Smooth muscle cell (in vitro differentiated cells): ENCODE data around the gene STK24. TPM values are rescaled to one million over a fixed set of nuclear protein-coding genes. Genes with fewer than 3 reads are reported as not detected.

ENCODE experiments used
- DNase-seq: peaks from one replicate; lab custom pipeline; 2025; ENCODE audit not compliant: unreplicated experiment; lab: John Stamatoyannopoulos, UW
- H2AFZ ChIP-seq: fragments of 200-600 bp; sonication (generic); 2 replicates; pipeline ENCODE4 v1.6.0; 2016; ENCODE audit warnings: antibody characterized with exemption, low read depth, mild to moderate bottlenecking
- H3F3A ChIP-seq: fragments of 200-600 bp; sonication (generic); 2 replicates; pipeline ENCODE4 v1.6.0; 2017; ENCODE audit warnings: antibody characterized with exemption, low read depth
- H3K27ac ChIP-seq: fragments of 200-600 bp; sonication (generic); 2 replicates; pipeline ENCODE4 v1.5.1; 2016; ENCODE audit warnings: low read depth, mild to moderate bottlenecking
- H3K27me3 ChIP-seq: fragments of 200-600 bp; sonication (generic); 2 replicates; pipeline ENCODE4 v1.6.1; 2016; ENCODE audit warnings: low read depth, mild to moderate bottlenecking
- H3K36me3 ChIP-seq: fragments of 200-600 bp; sonication (generic); 2 replicates; pipeline ENCODE4 v1.5.1; 2016; ENCODE audit warnings: low read depth
- H3K4me1 ChIP-seq: fragments of 200-600 bp; sonication (generic); 2 replicates; pipeline ENCODE4 v1.5.1; 2016; ENCODE audit warnings: low read depth
- H3K4me2 ChIP-seq: fragments of 200-600 bp; sonication (generic); 2 replicates; pipeline ENCODE4 v1.6.0; 2016; ENCODE audit warnings: mild to moderate bottlenecking
- H3K4me3 ChIP-seq: fragments of 200-600 bp; sonication (generic); 2 replicates; pipeline ENCODE4 v1.5.1; 2016; ENCODE audit warnings: mild to moderate bottlenecking
- H3K79me2 ChIP-seq: fragments of 200-600 bp; sonication (generic); 2 replicates; pipeline ENCODE4 v1.6.0; 2016; ENCODE audit warnings: low read depth, mild to moderate bottlenecking
- H3K9ac ChIP-seq: fragments of 200-600 bp; sonication (generic); 2 replicates; pipeline ENCODE4 v1.6.0; 2016; ENCODE audit warnings: low read depth
- H3K9me3 ChIP-seq: fragments of 200-600 bp; sonication (generic); replicated peaks from 2 replicates; pipeline ENCODE4 v1.5.1; 2016; ENCODE audit warnings: low read depth
- H4K20me1 ChIP-seq: fragments of 200-600 bp; sonication (generic); 2 replicates; pipeline ENCODE4 v1.6.0; 2016; ENCODE audit warnings: low read depth
- CTCF ChIP-seq: fragments of 200-600 bp; sonication (generic); IDR thresholded peaks from 2 replicates; pipeline ENCODE4 v1.5.1; 2017; ENCODE audit warnings: borderline replicate concordance, mild to moderate bottlenecking, antibody characterized with exemption; ENCODE audit not compliant: insufficient read depth, poor library complexity, severe bottlenecking
- WGBS: methylation state at CpG from one replicate; pipeline ENCODE4 v1.1.7; 2016; ENCODE audit warnings: low lambda C conversion rate; 5-methylcytosine and 5-hydroxymethylcytosine counted together
- polyA plus RNA-seq: library from polyadenylated mRNA; unstranded; fragments of >200 nt; fragmentation: Nextera tagmentation; extraction: Ambion mirVana; gene quantifications from 2 replicates; pipeline ENCODE4 v1.2.1, GENCODE V29; 2016
- total RNA-seq: library from RNA; depleted of rRNA; stranded (reverse); fragments of >200 nt; gene quantifications from 2 replicates; pipeline ENCODE4 v1.2.3, GENCODE V29; 2014

STK24 gene
- total and polyA plus RNA-seq, 2 experiments from 2014 or later: 80.2 to 89.1 TPM

- Histone ChIP-seq H3K9me3 (no peaks in the 10 kb centered on the region), H3K79me2 (no peaks in the 10 kb centered on the region), H3K9ac (no peak overlapping the region), H3K4me2 (no peak overlapping the region), H3K27me3 (no peaks in the 10 kb centered on the region), H3K27ac (peak overlapping the region; percentile 50), H3K4me3 (no peak overlapping the region), H3F3A (peaks cover 65% of the 10 kb centered on the region), H2AFZ (no peak overlapping the region), H3K36me3 (peaks cover 9% of the 10 kb centered on the region), H4K20me1 (peaks cover 41% of the 10 kb centered on the region), H3K4me1 (peaks cover 4% of the 10 kb centered on the region)
- DNase-seq: no peak
- WGBS: 60% methylated on average over 14 of the region's 14 CpGs
- no peak for TF ChIP-seq CTCF
These were observed 126.3 kb downstream of the STK24 start for GRCh38 chr13:98450539-98451111.

DNA sequence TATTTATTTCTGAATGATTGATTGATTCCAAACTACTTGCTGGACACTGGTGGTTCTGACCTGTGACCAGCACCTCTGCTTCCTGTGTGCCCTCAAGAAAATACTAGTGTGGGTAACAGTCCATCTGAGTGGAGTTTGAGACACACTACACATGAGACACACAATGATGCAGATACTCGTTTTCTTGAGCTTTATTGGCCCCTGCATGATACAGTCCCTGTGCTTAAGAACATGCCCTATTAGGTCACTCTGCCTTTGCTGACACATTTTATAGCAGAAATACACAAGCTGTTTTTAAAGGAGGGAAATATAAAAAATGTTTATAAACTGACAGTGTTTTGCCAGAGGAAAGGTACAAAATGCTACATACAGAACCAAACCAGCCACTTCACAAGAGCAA lies 126.9 kb downstream of the STK24 start:
- H3K4me2 ChIP-seq: no peak overlapping the region
- H2AFZ ChIP-seq: no peak overlapping the region
- no peaks in the 10 kb centered on the region for H3K79me2 ChIP-seq
- H3K4me1 ChIP-seq: peaks cover 4% of the 10 kb centered on the region
- H3K9ac ChIP-seq: no peak overlapping the region
- TF ChIP-seq CTCF: no peak
- peak overlapping the region; percentile 50 for H3K27ac ChIP-seq
- no peak for DNase-seq
- no peaks in the 10 kb centered on the region for H3K9me3 ChIP-seq
- WGBS: 60% methylated on average over 1 of the region's 1 CpG
- peaks cover 9% of the 10 kb centered on the region for H3K36me3 ChIP-seq
- no peak overlapping the region for H3K4me3 ChIP-seq
- peaks cover 59% of the 10 kb centered on the region for H3F3A ChIP-seq
- no peaks in the 10 kb centered on the region for H3K27me3 ChIP-seq
- H4K20me1 ChIP-seq: peaks cover 39% of the 10 kb centered on the region

DNA sequence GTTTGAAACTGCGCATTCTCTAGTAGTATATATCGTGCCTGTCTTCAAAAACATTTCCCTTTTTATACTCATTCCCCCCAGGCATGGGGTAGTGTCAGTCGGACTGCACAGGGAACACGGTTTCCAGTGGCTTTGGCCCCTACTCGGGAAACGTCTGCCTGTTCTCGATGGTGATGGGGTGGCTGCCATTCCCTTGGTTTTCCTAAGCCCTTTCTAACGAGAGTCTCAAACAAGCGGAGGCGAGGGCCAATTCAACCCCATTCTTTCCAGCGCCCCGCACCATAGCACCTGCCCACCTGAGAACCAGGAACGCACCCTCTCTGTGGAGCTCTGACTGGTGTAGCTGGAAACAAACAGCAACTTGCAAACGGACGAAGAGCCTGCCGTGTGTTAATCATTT lies 127.6 kb downstream of the STK24 start:
- Histone ChIP-seq H3K27ac (no peak overlapping the region), H3K27me3 (no peaks in the 10 kb centered on the region), H3K4me2 (no peak overlapping the region), H3F3A (peaks cover 55% of the 10 kb centered on the region), H2AFZ (no peak overlapping the region), H3K79me2 (no peaks in the 10 kb centered on the region), H3K4me1 (peaks cover 4% of the 10 kb centered on the region), H4K20me1 (peaks cover 36% of the 10 kb centered on the region), H3K4me3 (no peak overlapping the region), H3K36me3 (peaks cover 9% of the 10 kb centered on the region), H3K9ac (no peak overlapping the region), H3K9me3 (no peaks in the 10 kb centered on the region)
- WGBS: 95% methylated on average over 16 of the region's 16 CpGs
- TF ChIP-seq CTCF: no peak
- DNase-seq: no peak

DNA sequence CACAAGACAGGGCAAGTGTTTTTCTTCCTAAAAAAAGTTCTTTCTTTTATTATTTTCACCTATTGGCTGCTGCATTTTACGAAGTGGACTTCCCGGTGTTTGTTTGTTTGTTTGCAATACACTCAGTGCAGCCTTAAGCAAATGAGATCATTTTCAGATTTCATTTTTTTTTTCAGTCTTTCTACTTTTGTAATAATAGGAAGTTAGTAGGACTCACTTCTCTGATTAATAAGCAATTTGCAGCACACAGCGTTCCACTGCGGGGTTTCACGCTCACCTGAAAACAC lies 128.3 kb downstream of the STK24 start:
- TF ChIP-seq CTCF: no peak

More for the DNA sequence above, 128.3 kb downstream of the STK24 start:
- H2AFZ ChIP-seq: no peak overlapping the region
- no peak overlapping the region for H3K9ac ChIP-seq
- H3K4me1 ChIP-seq: peaks cover 4% of the 10 kb centered on the region
- H3K4me3 ChIP-seq: no peak overlapping the region
- peaks cover 9% of the 10 kb centered on the region for H3K36me3 ChIP-seq
- no peak overlapping the region for H3K27ac ChIP-seq
- no peaks in the 10 kb centered on the region for H3K79me2 ChIP-seq
- peaks cover 55% of the 10 kb centered on the region for H3F3A ChIP-seq
- 96% methylated on average over 5 of the region's 5 CpGs for WGBS
- H3K27me3 ChIP-seq: no peaks in the 10 kb centered on the region
- H3K9me3 ChIP-seq: no peaks in the 10 kb centered on the region
- peaks cover 31% of the 10 kb centered on the region for H4K20me1 ChIP-seq
- no peak for DNase-seq
- no peak overlapping the region for H3K4me2 ChIP-seq
